Hepatocyte (in vitro differentiated cells): ENCODE measurements around the gene TTC9B. TPM values are rescaled to one million over a fixed set of nuclear protein-coding genes. Genes with fewer than 3 reads are reported as not detected.

Experiments
- DNase-seq: peaks from one replicate; pipeline ENCODE4 v3.0.0-alpha.2; 2016; ENCODE audit warnings: low spot score
- H2AFZ ChIP-seq: fragments of 200-600 bp; sonication (generic); 2 replicates; pipeline ENCODE4 v1.6.0; 2016; ENCODE audit warnings: antibody characterized with exemption, mild to moderate bottlenecking
- H3K27ac ChIP-seq: fragments of 200-600 bp; sonication (generic); 2 replicates; pipeline ENCODE4 v1.5.1; 2016; ENCODE audit warnings: mild to moderate bottlenecking
- H3K27me3 ChIP-seq: fragments of 200-600 bp; sonication (generic); 2 replicates; pipeline ENCODE4 v1.6.1; 2016
- H3K36me3 ChIP-seq: fragments of 200-600 bp; sonication (generic); replicated peaks from 2 replicates; pipeline ENCODE4 v1.5.1; 2016; ENCODE audit warnings: low read depth; ENCODE audit not compliant: insufficient read depth
- H3K4me1 ChIP-seq: fragments of 200-600 bp; sonication (generic); 2 replicates; pipeline ENCODE4 v1.5.1; 2016; ENCODE audit warnings: mild to moderate bottlenecking, moderate library complexity; ENCODE audit not compliant: insufficient read depth
- H3K4me2 ChIP-seq: fragments of 200-600 bp; sonication (generic); 2 replicates; pipeline ENCODE4 v1.6.0; 2016
- H3K4me3 ChIP-seq: fragments of 200-600 bp; sonication (generic); 2 replicates; pipeline ENCODE4 v1.5.1; 2016; ENCODE audit warnings: mild to moderate bottlenecking
- H3K79me2 ChIP-seq: fragments of 200-600 bp; sonication (generic); 2 replicates; pipeline ENCODE4 v1.6.0; 2017; ENCODE audit warnings: mild to moderate bottlenecking
- H3K9me2 ChIP-seq: fragments of 200-600 bp; sonication (generic); replicated peaks from 2 replicates; pipeline ENCODE4 v1.6.0; 2017; ENCODE audit warnings: mild to moderate bottlenecking; ENCODE audit not compliant: insufficient read depth
- H3K9me3 ChIP-seq: fragments of 200-600 bp; sonication (generic); 2 replicates; pipeline ENCODE4 v1.5.1; 2016; ENCODE audit warnings: low read depth, mild to moderate bottlenecking
- H4K20me1 ChIP-seq: fragments of 200-600 bp; sonication (generic); 2 replicates; pipeline ENCODE4 v1.6.0; 2016; ENCODE audit warnings: mild to moderate bottlenecking; ENCODE audit not compliant: insufficient read depth, poor library complexity, severe bottlenecking
- CTCF ChIP-seq: fragments of 200-600 bp; sonication (generic); IDR thresholded peaks from 2 replicates; pipeline ENCODE4 v1.5.1; 2016; ENCODE audit warnings: antibody characterized with exemption, mild to moderate bottlenecking; ENCODE audit not compliant: poor library complexity
- EZH2 ChIP-seq: fragments of 200-600 bp; sonication (generic); IDR thresholded peaks from 2 replicates; pipeline ENCODE4 v1.6.1; 2016; ENCODE audit warnings: antibody characterized with exemption, mild to moderate bottlenecking, borderline replicate concordance
- EZH2phosphoT487 ChIP-seq: fragments of 200-600 bp; sonication (generic); IDR thresholded peaks from one replicate; pipeline ENCODE4 v1.6.1; 2018; ENCODE audit warnings: antibody characterized with exemption, mild to moderate bottlenecking, low read depth, moderate library complexity; ENCODE audit not compliant: unreplicated experiment, severe bottlenecking
- WGBS: methylation state at CpG from one replicate; pipeline ENCODE4 v1.1.6; 2016; ENCODE audit warnings: low lambda C conversion rate; ENCODE audit errors: missing lambda C conversion rate; 5-methylcytosine and 5-hydroxymethylcytosine counted together
- polyA plus RNA-seq: library from polyadenylated mRNA; unstranded; fragments of >200 nt; fragmentation: Nextera tagmentation; extraction: Ambion mirVana; gene quantifications from 2 replicates; pipeline ENCODE4 v1.2.1, GENCODE V29; 2016
- total RNA-seq: library from RNA; depleted of rRNA; stranded (reverse); fragments of >200 nt; gene quantifications from 2 replicates; pipeline ENCODE4 v1.2.3, GENCODE V29; 2014

The TTC9B gene
- total and polyA plus RNA-seq, 2 experiments from 2014 or later: 0.21 TPM; not detected in 1

DNA sequence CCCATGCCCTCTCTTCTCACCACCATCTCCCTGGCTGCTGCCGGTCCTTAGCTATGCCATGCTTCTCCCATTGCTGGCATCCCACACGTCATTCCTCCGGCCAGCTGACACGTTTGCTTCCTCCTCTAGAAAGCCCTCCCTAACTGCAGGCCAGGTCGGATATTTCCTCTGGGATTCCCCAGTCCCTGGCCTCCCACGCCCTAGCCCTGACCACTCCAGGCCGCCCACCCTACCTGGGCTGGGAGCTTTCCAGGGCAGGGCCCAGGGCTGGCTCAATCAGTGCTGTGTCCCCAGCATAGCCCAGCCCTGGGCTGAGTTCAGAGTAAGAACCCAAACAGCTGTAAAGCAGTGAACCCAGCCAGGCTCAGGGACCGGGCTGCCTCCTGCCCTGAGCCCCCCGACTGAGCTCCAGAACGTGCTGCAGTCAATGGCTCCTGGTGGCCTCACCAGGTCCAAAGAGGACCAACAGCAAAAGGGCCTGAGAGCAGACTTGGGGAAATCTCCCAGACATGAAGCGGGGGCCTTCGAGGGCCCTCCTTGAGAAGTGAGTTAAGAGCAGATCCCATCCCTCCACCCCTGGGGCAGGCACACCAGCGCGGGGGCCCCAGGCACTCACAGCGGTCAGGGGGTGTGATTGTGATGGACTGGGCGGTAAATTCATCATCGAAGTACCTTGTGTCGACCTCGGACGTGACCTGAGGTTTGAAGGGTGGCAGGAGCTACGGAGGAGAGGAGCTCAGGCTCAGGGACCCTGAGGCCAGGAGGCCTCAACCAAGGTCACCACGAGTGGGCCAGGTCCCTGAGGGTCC lies 16.4 kb upstream of the TTC9B start:
- Histone ChIP-seq H3K4me2 (no peak overlapping the region), H3K4me3 (no peak overlapping the region), H3K4me1 (peaks cover 10% of the 10 kb centered on the region), H3K79me2 (no peaks in the 10 kb centered on the region), H3K9me2 (no peaks in the 10 kb centered on the region), H3K9me3 (no peaks in the 10 kb centered on the region), H2AFZ (no peak overlapping the region), H3K27me3 (no peaks in the 10 kb centered on the region), H4K20me1 (no peaks in the 10 kb centered on the region), H3K27ac (no peak overlapping the region), H3K36me3 (no peaks in the 10 kb centered on the region)
- no peak for DNase-seq
- WGBS: 97% methylated on average over 22 of the region's 22 CpGs
- TF ChIP-seq EZH2phosphoT487: no peak
- no peak for TF ChIP-seq EZH2
- TF ChIP-seq CTCF: no peak

GRCh38 chr19:40233811-40234389 lies 15.7 kb upstream of the TTC9B start:
- WGBS: 94% methylated on average over 20 of the region's 20 CpGs
- no peak for DNase-seq
- H2AFZ ChIP-seq: no peak overlapping the region
- no peaks in the 10 kb centered on the region for H3K9me3 ChIP-seq
- no peak overlapping the region for H3K27ac ChIP-seq
- H3K79me2 ChIP-seq: no peaks in the 10 kb centered on the region
- H4K20me1 ChIP-seq: no peaks in the 10 kb centered on the region
- H3K9me2 ChIP-seq: no peaks in the 10 kb centered on the region
- H3K36me3 ChIP-seq: no peaks in the 10 kb centered on the region
- TF ChIP-seq EZH2 (no peak), CTCF (no peak), EZH2phosphoT487 (no peak)
- H3K27me3 ChIP-seq: no peaks in the 10 kb centered on the region
- H3K4me2 ChIP-seq: no peak overlapping the region
- no peak overlapping the region for H3K4me3 ChIP-seq
- H3K4me1 ChIP-seq: peaks cover 10% of the 10 kb centered on the region

DNA sequence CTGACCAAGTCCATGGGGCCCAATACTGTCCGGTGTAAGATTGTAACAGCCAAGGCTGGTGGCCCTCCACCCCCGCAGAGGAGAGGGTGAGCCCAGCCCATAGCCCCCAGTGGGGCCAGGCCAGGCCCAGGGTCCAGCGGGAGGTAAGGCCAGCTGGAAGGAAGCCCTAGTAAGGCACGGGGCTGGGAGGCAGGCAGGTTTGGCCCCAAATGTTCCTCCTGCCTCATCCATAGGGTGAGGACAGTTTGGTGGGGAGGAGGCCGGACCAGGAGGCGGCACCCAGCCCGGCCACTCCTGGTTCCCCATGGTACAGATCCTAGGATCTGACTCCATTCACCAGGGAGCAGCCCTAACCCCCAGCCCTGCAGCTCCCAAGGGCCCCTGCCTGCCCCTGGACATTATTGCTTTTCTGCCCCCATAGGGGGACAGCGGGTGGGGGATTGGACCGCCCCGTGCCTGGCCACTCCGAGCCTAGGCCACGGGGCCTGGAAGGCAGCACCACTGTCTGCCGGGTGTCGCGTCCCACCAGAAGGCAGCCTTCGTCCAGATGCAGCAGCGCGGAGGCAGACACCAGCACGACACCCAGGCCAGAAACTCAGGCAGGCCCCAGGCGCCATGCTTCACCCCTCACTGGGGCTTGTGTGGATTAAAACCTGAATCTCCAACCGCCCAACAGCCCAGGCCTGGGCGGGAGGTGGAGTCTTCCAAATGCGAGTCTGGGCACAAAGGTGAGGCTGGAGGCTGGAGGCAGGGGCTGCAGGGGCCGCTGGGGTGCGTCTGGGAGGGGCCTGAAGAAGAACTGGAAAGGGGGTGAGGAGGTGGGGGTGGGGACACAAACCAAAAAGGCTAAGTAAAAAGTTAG lies 15.0 kb upstream of the TTC9B start:
- Histone ChIP-seq H4K20me1 (no peaks in the 10 kb centered on the region), H3K9me3 (no peaks in the 10 kb centered on the region), H2AFZ (no peak overlapping the region), H3K27me3 (no peaks in the 10 kb centered on the region), H3K4me1 (peaks cover 10% of the 10 kb centered on the region), H3K9me2 (no peaks in the 10 kb centered on the region), H3K27ac (no peak overlapping the region), H3K4me3 (no peak overlapping the region), H3K79me2 (no peaks in the 10 kb centered on the region), H3K4me2 (no peak overlapping the region), H3K36me3 (no peaks in the 10 kb centered on the region)
- TF ChIP-seq CTCF (no peak), EZH2 (no peak)
- no peak for DNase-seq
- 96% methylated on average over 23 of the region's 25 CpGs for WGBS
